Ishikawa (cell line): ENCODE data around the gene ATP10A.

Experiments used
- CEBPB ChIP-seq: IDR thresholded peaks from 2 replicates; pipeline ENCODE4 v1.6.1; 2012
- CREB1 ChIP-seq: IDR thresholded peaks from 2 replicates; pipeline ENCODE4 v1.6.1; 2012; ENCODE audit warnings: low read depth
- EGR1 ChIP-seq: IDR thresholded peaks from 2 replicates; pipeline ENCODE4 v1.6.1; 2012
- EP300 ChIP-seq: IDR thresholded peaks from 2 replicates; pipeline ENCODE4 v1.6.1; 2012; ENCODE audit warnings: borderline replicate concordance
- FOXM1 ChIP-seq: IDR thresholded peaks from 2 replicates; pipeline ENCODE4 v1.6.1; 2012; ENCODE audit warnings: low read depth, borderline replicate concordance
- NFIC ChIP-seq: IDR thresholded peaks from 2 replicates; pipeline ENCODE4 v1.6.1; 2012
- RAD21 ChIP-seq: IDR thresholded peaks from 2 replicates; pipeline ENCODE4 v1.6.1; 2012; ENCODE audit warnings: low read depth
- REST ChIP-seq: IDR thresholded peaks from 2 replicates; pipeline ENCODE4 v1.6.1; 2012; ENCODE audit warnings: low read depth, mild to moderate bottlenecking
- TAF1 ChIP-seq: IDR thresholded peaks from 2 replicates; pipeline ENCODE4 v1.6.1; 2012; ENCODE audit warnings: low read depth, mild to moderate bottlenecking
- TCF12 ChIP-seq: IDR thresholded peaks from 2 replicates; pipeline ENCODE4 v1.6.1; 2012; ENCODE audit warnings: low read depth
- TEAD4 ChIP-seq: IDR thresholded peaks from 2 replicates; pipeline ENCODE4 v1.6.1; 2012
- YY1 ChIP-seq: IDR thresholded peaks from 2 replicates; pipeline ENCODE4 v1.6.1; 2012; ENCODE audit warnings: low read depth
- ZBTB7A ChIP-seq: IDR thresholded peaks from 2 replicates; pipeline ENCODE4 v1.6.1; 2012; ENCODE audit warnings: low read depth
- TF ChIP-seq, protein P1 (sequence below): IDR thresholded peaks from 2 replicates; pipeline ENCODE4 v1.6.1; 2012
- TF ChIP-seq, protein P2 (sequence below): IDR thresholded peaks from 2 replicates; pipeline ENCODE4 v1.6.1; 2012

Gene ATP10A

GRCh38 chr15:25852027-25852426 is 11.1 kb downstream of the ATP10A start:
- TF ChIP-seq FOXM1 = no peak
- TF ChIP-seq, protein P1, sequence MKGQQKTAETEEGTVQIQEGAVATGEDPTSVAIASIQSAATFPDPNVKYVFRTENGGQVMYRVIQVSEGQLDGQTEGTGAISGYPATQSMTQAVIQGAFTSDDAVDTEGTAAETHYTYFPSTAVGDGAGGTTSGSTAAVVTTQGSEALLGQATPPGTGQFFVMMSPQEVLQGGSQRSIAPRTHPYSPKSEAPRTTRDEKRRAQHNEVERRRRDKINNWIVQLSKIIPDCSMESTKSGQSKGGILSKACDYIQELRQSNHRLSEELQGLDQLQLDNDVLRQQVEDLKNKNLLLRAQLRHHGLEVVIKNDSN = no peak
- TF ChIP-seq CREB1 = no peak
- TF ChIP-seq CEBPB = no peak
- no peak for TF ChIP-seq NFIC
- no peak for TF ChIP-seq ZBTB7A
- no peak for TF ChIP-seq EGR1
- TF ChIP-seq, protein P2, sequence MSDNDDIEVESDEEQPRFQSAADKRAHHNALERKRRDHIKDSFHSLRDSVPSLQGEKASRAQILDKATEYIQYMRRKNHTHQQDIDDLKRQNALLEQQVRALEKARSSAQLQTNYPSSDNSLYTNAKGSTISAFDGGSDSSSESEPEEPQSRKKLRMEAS = no peak
- TF ChIP-seq TEAD4 = no peak
- no peak for TF ChIP-seq TAF1
- TF ChIP-seq EP300 = no peak

- TF ChIP-seq REST (no peak), TEAD4 (no peak), TCF12 (no peak), CREB1 (no peak), YY1 (no peak), EP300 (no peak), TAF1 (no peak), ZBTB7A (no peak), CEBPB (no peak), FOXM1 (no peak), RAD21 (no peak), NFIC (no peak), EGR1 (no peak)
- TF ChIP-seq, protein P1 = no peak
- TF ChIP-seq, protein P2 = no peak
Observed at GRCh38 chr15:25850154-25851111, 12.7 kb downstream of the ATP10A start.

- no peak for TF ChIP-seq CEBPB
- no peak for TF ChIP-seq TAF1
- TF ChIP-seq EP300 = no peak
- TF ChIP-seq CREB1 = no peak
- TF ChIP-seq EGR1 = no peak
- no peak for TF ChIP-seq FOXM1
- TF ChIP-seq, protein P1 = no peak
- no peak for TF ChIP-seq ZBTB7A
- TF ChIP-seq, protein P2 = no peak
- no peak for TF ChIP-seq RAD21
Observed at GRCh38 chr15:25849157-25849921, 13.8 kb downstream of the ATP10A start.

- TF ChIP-seq CREB1 (no peak), RAD21 (no peak), NFIC (no peak)
Observed at GRCh38 chr15:25848784-25849156, 14.4 kb downstream of the ATP10A start.

- TF ChIP-seq NFIC (no peak), CEBPB (no peak), YY1 (no peak), REST (no peak), TCF12 (no peak), ZBTB7A (no peak), EGR1 (no peak), CREB1 (no peak), TAF1 (no peak), RAD21 (no peak), FOXM1 (no peak), EP300 (no peak), TEAD4 (no peak)
- TF ChIP-seq, protein P2 = no peak
- TF ChIP-seq, protein P1 = no peak
Observed at GRCh38 chr15:25848325-25848724, 14.8 kb downstream of the ATP10A start.
